ENCODE data around the gene KCTD7.
A peak's percentile ranks its signal among the peaks of the same experiment; 100 is the strongest.

DNA sequence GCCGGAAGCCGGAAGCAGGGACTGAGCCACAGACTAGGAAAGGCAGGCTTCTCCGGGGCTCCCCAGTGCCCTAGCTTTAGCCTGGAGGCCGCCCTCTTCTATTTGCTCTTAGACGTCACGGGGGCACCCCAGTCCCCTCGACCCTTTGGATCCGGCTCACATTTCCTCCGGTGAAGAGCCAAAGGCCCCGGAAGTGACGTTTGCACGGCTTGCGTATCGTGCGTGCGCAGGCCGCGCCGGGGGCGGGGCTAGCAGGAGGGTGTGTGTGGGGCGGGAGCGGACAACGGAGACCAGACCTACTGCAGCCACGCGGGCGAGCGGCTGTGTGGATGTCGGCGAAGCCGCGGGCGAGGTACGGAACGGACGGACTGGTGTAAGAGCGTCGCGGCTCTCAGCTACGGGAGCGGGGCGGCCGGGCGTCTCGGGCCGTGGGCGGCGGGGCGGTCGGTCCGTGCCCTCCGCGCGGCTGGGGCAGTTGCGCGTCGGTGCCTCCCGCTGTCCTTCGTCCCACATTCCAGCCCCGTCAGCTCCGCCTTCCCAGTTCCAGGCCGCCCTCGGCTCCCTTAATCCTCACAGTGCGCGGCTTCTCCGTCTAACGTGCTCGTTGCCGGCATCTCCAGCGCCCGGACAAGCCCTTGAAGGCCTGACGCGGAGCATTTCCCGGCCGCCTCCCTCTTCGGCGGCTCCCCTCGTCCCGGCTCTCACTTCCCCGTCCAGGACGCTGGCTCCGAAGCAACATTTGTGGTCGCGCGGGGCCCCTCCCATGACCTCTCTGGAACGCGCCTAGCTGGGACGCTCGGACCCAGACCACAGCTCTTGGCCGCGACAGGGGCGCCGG is 25.8 kb downstream of the KCTD7 start:
- TF ChIP-seq, protein P1, sequence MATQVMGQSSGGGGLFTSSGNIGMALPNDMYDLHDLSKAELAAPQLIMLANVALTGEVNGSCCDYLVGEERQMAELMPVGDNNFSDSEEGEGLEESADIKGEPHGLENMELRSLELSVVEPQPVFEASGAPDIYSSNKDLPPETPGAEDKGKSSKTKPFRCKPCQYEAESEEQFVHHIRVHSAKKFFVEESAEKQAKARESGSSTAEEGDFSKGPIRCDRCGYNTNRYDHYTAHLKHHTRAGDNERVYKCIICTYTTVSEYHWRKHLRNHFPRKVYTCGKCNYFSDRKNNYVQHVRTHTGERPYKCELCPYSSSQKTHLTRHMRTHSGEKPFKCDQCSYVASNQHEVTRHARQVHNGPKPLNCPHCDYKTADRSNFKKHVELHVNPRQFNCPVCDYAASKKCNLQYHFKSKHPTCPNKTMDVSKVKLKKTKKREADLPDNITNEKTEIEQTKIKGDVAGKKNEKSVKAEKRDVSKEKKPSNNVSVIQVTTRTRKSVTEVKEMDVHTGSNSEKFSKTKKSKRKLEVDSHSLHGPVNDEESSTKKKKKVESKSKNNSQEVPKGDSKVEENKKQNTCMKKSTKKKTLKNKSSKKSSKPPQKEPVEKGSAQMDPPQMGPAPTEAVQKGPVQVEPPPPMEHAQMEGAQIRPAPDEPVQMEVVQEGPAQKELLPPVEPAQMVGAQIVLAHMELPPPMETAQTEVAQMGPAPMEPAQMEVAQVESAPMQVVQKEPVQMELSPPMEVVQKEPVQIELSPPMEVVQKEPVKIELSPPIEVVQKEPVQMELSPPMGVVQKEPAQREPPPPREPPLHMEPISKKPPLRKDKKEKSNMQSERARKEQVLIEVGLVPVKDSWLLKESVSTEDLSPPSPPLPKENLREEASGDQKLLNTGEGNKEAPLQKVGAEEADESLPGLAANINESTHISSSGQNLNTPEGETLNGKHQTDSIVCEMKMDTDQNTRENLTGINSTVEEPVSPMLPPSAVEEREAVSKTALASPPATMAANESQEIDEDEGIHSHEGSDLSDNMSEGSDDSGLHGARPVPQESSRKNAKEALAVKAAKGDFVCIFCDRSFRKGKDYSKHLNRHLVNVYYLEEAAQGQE (IDR thresholded peaks at IDR 0.05; ENCODE audit: insufficient read depth in 1 of 2, low read depth in 2 of 2, low read length in 2 of 2): 0 out of 4 replicates have a peak, but pooled peaks of 1 of the 2 experiments have one; percentile 13
- peak; percentile 94 for TF ChIP-seq TAF1 (IDR thresholded peaks at IDR 0.05; ENCODE audit: borderline replicate concordance, insufficient read depth, low read length)

Measured in PFSK-1 (cell line).